Activated T-cell treated with anti-CD3 and anti-CD28 coated beads, Interleukin-2, amount 50 U/mL, for 1 hour (primary cell): ENCODE data around the gene DQX1.

Source experiments
- DNase-seq: peaks from one replicate; pipeline ENCODE4 v3.0.0-alpha.2; 2020

Gene DQX1

DNA sequence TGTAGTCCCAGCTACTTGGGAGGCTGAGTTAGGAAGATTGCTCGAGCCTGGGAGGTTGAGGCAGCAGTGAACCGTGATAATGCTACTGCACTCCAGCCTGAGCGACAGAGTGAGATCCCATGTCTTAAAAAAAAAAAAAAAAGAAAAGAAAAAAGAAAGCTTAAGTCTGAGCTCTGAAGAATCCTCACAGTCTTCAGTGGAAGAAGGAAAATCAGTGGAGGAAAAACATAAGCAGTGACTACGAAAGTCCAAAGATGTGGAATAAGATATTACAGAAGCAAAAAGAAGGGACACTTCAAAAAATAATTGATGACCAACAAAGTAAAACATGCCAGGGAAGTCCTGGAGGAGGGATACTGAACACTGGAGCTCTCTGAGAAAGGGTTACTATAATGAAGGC, 15.8 kb downstream of the DQX1 start:
- DNase-seq = no peak

DNA sequence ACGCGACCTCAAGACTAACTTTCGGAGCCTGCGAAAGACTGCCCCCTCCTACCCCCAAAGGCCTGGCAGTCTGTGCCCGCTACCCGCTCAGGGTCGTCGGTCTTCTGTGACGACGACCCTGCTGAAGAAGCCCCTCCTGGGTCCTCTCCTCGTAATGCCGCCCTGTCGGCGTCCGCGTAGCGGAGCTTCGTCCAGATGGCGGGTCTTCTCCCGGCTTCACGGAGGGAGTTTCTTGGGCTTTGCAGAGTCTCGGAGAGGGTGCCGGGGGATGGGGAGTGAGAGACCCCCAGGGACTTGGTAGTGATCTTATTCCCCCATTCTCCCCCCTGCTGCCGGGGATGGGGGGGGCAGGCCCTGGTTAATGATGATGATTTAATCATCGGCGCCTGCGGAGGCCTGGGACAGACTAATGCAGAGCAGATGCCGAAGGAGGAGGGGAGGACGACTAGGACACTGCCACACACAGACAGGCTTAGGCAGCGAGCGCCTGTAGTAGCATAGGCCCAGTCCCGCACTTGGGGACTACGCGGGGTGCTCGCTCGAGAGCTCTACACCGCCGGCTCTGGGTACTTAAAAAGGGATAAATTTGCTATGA, 18.0 kb downstream of the DQX1 start:
- DNase-seq = no peak

DNA sequence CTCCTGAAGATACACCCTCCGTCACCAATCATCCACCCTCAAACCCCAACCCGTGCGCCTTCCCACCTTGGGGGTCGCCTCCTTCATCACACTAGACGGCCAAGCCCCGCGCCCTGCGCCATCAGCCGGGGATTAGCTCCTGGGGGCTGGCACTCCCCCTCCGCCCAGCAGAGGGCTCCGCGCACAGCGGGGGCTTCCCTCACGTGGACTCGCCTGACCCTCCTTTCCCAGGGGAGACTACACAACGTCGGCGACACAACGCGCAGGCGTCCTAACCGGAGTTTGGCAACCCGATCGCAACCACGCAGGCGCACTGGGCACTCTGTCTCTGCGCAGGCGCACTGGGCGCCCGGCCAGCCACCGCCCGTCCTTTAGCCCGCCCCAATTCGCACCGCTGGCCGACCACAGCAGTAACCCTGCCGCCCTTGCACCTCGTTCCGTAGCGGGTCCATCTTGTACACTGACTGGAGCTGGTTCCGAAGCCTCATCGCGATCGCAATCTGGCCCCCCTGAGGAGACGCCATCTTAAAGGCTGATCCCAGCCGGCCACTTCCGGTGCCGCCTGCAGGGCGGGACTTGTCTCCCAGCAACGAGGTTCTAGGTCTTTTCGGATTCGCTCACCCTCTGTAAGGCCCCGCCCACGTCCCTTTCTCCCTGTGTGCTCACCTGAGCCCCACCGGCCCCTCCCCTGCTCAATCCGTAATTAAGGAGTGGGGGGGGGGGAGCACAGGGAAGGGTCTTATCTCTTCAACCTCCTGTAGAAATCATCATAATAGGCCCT, 18.7 kb downstream of the DQX1 start, which contains the start of gene PCGF1:
Gene PCGF1 (minus strand): TSS at position 551 of the 781 bp plus-strand sequence. CDS start 27 bp downstream, at position 524.
- peak; percentile 99 for DNase-seq

DNA sequence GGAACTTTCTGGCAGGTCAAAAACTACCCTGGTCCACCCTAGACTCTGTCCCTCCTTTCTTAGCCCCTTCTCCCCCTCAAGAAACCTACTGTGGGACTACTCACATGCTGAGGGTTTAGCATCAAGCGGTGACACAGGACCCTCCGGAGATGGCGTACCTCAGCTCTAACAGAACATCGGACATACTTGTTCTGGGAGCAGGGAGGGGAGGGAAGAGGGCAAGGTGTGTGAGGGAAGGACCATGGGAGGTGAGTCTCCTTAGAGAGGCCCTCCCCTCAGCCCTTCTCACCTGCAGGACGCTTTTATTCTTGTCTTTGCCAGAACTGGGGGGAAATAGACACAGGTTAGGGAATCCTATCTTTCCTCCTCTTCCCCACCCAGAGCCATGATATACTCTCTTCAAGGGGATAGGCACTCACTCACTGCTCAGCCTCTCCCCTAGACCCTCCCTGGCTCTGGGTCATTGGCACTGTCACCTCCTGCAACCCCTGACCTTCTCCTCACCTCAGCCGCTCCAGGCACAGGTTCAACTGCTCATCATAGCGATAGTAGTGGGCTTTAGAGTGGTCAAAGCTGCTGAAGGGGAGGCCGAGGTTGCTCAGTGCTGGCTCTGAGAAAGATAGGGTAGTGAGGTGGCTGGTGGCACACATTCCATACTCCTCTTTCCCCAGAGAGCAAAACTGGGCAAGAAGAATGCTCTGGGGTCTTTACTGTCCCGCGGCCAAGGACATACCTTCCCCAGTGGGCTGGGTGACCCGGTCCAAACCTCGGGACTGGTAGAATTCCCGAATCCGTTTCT, 20.4 kb downstream of the DQX1 start:
- DNase-seq = no peak

DNA sequence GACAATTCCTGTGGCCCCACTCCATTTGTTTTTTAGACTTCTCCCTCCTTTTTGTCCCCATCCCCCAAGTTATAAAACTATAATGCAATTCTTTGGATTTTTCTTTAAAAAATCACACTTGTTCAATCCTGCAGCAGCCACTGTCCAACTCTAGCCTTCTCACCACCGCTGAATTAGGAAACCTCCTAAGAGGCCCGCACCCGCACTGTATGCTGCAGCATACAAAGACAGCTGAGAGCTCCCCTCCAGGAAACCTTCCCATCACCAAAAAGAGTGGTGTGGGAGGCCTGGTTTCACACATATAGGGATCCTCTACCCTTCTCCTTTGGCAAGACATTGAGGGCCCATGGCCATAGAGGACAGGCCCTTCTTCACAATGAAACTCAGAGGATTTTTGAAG, 21.4 kb downstream of the DQX1 start:
- DNase-seq = no peak

DNA sequence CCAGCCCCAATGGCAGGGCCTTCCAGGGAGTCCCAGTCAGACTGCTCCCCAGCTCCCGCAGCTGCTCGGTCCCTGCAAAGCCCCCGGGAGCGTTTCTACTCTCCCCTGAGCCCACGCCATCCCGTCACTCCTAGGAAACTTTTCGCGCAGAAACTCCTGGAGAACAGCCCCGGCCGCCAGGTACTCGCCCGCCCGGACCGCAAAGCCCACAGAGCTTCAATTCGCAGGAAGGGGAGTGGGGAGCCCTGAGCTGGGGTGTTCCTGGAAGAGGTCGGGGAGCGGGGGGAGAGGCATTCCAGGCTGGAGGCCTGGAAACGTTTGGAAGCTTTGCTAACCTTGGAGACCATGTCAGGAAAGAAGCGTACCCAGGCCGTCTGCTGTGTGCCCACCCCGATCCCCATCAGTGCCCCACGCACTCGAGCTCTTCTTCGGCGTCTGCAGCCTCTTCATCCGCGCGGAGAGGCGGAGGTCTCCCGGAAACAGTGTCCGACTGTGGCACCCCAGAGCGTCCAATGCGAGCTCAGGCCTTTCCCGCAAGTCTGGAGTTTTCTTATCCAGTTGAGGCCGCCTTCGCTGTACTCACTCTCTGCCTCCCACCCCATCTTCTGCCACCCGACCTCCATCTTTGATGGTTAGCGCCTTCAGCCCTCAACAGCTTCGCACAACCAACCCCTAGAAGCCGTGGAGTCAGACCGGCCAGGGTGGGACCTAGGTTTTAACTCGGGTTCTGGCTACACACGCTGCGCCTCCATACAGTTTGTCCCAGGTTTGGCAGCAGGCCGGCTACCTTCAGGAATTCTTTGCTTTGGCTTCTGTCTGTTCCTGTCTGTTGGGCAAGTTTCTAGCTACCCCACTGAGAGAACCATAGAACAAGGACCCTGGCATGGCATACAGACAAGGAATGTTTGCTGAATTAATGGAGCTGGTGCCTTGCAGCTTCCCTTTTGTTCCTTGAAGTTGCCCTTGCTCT, 22.2 kb downstream of the DQX1 start:
- no peak for DNase-seq

DNA sequence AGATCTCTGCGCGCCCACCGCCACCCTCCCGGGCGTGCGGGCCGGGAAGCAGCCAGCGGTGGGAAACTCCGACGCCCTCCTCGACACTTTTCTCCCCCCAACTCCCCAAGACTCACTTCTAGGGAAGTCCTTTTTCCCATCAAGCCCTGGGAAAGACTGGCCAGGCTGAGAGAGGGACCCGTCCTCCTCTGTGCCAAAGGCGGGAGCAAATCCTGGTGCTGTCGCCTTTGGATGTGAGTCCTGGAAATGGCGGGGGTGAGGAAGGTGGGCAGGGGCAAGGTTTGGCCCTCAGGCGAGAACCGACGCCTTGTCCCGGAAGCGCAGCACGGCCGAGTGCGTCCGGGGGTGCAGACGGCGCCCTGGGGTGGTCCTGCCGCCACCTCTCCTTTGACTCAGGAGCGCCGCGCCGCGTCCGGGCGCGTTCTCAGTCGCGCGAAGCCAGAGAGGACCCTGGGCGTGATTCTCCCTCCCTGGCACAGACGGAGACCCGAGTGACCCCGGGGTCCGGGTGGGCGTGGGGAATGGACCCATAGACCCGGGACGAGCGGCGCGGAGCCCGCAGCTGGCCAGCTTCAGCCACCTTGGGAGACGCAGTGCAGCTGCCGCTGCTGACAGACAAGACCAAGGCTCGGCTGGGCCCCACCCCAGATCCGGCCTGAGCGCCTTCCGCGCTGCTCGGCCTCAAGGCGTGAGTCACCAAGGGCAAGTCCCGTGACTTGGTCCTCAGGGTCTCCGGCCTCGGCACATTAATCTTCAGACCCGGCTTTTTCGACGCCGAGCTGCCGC, 23.1 kb downstream of the DQX1 start:
- DNase-seq = peak; percentile 54

DNA sequence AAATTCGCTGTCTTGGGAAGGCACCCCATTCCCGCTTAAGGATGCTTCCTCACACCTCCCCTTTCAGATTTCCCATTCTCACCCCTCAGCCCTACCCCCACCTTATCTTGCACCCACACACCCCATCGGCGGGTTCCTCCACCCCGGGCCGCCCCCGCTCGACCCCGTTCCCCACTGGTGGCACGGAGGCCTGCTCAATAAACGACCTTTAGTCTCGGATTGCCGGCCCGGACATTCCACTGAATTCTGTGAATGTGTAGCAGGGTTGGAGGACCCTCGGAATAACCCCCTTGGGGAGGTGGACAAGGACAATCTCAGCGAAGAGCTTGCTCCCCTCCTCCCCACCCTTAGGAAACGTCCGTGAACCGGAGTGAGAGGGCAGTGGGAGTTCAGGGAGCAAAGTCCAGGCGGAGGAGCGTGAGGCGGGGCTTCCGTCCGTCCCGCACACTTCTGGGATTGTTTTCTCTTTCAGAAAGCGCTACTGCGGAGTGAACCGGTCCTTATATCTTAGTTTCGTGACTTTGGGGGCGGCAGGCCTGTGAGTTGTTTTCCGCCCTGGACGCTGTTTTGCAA, 23.8 kb downstream of the DQX1 start:
- no peak for DNase-seq

DNA sequence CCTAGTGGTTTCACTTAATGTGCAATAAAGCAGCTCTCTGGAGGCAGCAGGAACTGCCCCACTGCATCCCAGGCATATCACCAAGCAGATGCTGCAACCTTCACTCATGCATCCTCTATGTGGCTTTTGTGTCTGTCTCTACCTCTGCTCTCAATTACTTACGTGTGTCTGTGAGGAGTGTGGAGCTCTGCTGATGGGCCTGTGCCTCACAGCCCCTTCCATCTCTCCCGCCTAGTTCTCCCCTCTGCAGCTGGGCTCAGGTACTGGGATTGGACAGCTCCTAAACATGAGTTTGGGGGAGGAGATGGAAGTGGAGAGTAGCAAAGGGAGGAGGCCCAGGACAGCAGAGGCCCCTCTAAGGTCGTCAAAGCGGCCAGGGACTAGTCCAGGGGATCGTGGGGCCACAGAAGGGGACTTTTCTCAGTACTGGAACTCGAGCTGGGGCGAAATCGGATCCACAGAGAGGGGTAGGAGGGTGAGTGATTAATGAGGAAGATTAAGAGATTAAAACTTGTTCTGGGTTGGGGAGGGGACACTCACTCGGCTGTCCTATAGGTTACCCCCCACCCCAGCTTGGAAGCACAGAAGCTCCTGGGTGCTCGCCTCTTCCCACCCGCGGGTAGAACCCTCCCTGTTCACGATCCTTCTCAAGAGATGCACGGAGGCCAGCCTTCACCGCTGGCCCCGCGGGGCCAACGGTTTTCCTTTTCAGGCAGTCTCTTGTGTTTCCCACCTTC, 24.5 kb downstream of the DQX1 start:
- DNase-seq = no peak

DNA sequence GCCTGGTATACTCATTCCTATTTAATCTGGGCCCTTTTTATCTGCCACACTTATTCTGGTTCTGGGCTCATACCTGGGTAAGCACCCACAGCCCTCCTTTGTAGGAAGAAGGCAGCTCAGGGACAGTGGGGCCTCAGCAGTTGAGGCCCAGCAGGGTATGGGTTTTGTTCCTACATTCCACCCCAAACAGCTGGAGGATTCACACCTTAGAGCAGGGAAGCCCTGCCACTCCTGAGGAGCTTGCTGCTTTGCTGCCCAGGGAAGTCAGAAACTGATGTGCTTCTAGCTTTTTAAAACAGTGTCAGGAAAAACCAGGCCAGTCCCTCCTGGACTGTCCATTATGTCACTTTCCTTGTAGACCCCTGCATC, 25.5 kb downstream of the DQX1 start:
- no peak for DNase-seq

DNA sequence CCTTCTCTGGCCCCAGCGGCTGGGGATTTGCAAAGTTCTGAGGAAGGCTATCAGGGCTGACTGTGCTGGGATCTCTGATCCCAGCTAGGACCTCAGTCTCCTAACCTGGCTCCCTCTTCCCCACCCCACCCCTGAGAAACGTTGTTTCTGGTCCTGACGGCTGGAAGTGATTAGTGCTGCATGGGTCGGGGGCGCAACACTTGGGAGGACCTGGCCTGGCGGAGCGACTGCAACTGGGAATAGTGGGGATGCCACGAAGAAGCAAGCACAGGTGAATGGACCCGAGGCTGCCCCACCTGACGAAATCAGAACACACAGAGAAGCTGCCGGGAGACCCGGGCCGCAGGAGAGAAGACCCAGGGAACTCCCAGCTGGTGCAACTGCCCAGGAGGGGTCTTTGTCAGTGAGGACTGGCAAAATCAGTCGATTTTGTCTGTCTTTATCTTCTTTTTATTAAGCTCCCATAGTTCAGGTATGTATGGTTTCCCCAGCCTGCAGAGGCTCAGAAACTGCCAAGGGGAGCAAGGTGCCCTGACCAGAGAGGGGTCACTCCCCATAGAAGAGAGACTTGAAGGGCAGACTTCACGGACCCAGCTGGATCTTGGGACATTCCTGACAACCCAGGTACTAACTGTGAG, 26.0 kb downstream of the DQX1 start:
- DNase-seq = no peak

DNA sequence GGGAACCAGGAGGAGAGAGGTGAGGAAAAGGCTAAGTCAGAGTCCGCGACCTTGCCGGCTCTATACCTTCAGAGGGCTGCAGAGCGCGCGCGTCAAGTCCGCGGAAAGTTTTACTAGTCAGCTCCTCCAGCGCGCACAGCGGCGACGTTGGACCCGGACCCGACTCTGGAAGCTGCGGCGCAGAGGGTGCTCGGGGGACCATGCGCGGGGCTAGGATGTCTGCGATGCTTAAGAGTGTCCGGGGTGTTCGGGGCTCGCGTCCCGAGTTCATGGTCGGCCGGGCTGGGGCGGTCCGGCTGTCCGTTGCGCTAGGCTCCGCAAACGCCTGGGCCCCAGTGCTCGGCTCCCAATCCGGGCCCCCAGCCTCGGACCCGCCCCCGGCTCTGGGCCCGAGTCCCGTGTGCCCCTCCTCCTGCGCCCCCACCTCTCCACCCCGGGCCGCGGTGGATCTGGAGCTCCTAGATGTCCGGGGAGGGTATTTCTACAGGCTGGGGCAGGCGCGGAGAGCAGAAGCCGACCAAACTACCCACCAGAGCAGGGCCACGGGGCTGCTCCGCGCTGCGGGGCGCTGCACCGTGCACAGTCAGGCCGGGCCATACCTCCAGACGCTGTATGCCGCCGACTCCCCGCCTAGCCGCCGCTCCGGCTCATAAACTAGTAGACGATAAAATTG, 26.6 kb downstream of the DQX1 start, which contains the start of gene LBX2:
Gene LBX2 (minus strand): TSS at position 337 of the 673 bp plus-strand sequence. CDS start 66 bp downstream, at position 271.
- peak; percentile 48 for DNase-seq

DNA sequence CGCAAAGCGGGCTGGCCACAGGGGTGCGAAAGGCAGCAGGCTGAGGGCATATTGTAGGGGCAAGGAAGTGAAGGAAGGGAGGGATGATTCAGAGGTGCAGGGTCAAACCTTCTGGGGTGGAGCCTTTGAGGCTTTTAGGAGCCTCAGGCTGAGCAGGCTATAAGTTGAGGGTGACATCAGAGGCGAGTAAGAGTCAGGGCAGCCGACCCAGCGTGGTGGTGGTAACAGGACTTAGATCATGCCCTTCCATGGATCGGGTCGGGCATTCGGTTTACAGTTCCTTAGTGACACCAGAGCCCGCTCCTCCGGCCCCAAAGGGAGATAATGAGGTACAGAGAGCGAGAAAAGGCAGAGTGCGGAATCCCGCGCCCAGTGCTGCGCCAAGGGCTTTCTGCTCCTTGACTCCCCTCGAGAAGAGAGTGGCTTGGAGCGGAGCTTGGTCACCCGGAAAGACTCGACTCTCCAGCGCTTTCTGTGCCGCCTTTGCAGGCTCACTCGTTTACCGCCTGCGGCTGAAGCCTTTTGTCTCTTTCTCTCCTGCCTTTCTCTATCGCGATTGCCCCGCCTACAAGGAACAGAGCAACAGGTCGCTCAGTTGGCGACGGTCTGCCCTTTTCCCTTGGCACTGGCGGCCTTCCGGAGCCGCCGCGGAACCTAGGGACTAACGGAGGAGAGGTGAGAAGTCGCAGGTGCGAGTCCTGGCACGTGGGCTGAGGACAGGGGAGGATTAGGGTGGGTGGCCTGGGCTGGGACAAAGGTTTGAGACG, 27.3 kb downstream of the DQX1 start:
- no peak for DNase-seq

DNA sequence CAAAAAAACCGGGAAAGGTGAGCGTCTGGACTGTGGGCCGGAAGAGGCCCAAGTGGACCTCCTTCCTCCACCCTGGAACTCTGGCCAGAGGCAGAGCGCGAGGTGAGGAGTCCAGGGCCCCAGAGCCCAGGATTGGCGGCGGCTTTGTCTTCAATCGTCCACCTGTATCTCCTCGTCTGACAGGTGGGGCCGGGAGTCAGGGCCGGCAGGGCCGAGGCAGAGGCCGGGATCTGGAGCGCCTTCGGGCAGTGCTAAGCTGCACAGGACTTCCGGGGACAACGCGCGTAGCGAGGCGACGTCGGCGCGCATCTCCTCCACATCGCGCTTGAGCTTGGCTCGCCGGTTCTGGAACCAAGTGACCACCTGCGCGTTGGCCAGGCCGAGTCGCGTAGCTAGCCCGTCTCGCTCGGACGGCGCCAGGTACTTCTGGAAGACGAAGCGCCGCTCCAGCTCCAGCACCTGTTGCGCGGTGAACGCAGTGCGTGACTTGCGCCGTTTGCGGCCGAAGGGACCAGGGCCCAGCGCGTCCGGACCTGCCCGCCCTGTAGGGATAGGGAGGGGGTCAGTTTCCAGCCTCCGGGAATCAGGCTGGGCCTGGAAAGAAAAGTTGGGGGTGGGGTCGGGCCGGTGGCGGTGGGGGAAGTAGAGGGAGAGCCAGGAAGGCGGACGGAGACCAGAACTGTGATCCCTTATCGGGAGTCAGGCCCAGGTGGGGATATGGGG, 28.1 kb downstream of the DQX1 start:
- DNase-seq = no peak

DNA sequence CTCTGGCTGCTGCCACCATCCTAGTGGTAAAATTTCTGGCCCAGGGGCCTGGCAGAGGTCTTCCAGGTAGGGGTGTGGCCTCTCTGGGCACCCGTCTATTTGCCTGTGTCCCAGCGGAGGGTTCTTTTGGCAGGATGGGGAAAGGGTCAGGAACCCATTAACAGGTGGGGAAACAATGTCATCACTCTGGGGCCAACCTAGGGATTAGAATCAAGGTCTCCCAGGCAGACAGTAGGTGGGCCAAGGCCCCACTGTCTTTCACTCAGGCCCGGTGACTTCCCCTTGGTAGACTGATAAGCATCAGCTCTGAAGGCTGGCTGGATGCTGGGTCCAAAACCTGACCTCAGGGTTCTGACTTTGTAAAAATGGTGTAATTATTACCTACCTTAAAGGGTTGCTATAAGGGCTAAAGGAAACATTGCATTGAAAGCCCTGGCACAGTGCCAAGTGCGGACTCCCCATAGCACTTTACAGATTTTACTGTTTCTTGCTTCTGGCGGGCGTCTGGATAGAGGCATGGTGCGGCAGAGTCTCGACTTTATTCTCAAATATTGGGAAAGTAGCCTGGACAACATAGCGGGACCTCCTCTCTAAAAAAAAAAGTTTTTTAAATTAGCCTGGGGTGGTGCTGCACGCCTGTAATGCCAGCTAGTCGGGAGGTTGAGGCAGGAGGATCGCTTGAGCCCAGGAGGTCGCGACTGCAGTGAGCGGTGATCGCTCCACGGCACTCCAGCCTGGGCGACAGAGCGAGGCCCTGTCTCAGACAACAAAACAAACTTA, 28.8 kb downstream of the DQX1 start:
- DNase-seq = no peak

DNA sequence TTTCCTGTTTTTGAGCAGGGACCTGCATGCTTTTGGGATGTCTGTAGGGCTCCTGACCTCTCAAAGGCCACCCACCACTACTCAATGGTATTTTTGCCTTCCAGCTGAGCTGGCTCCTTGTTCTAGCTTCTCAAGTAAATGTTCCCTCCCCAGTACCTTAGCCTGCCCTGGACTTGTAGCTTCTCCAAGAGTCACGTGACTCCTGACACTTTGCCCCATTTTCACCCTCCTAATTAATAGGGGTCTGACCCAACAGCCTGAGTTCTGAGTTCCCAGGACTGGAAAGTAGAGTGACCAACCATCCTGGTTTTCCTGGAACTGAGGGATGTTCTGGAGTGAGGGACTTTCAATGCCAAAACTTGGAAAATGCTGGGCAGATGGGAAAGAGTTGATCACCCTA, 30.6 kb downstream of the DQX1 start:
- DNase-seq = no peak

DNA sequence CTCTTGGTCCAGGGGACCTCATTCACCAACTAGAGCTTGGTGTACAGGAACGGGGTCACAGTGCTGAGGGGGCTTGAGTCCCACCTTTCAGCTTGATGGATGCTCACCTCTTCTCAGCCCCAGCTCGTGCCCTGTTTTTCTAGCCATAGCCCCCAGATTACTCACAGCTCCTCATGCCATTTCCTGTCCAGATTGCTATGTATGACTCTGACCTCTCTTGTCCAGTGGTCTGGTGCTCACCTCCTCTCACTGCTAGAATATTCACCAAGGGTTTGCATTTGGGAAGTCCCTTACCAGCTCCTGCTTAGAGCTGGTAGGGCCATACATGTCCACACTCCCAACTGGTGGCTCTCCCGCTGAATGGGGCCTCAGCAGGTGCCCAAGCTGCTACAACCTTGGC, 32.5 kb downstream of the DQX1 start:
- DNase-seq = no peak
